Effector memory CD8-positive, alpha-beta T cell (primary cell): ENCODE data around the gene COL9A3.
A peak's percentile ranks its signal among the peaks of the same experiment; 100 is the strongest.

Experiments used
- ATAC-seq: fragments of 150-1000 bp; cut with Tn5 transposase; replicated peaks from 2 replicates; pipeline ENCODE4 v1.10.0; 2021; ENCODE audit warnings: mild to moderate bottlenecking, moderate library complexity
- DNase-seq, 3 experiments: peaks; one replicate each; pipeline ENCODE4 v3.0.0; 2021
- H3K27ac Mint-ChIP-seq, 2 donors: one replicate each; pipeline ENCODE4 v1.8.0; 2022; ENCODE audit warnings: mild to moderate bottlenecking in 2 of 2, mixed read lengths in 2 of 2, moderate library complexity in 2 of 2
- H3K27me3 Mint-ChIP-seq, 2 donors: one replicate each; pipeline ENCODE4 v1.8.0; 2022; ENCODE audit warnings: mixed read lengths in 2 of 2
- H3K36me3 Mint-ChIP-seq: one replicate; pipeline ENCODE4 v1.8.0; 2022; ENCODE audit warnings: mild to moderate bottlenecking, moderate library complexity, mixed read lengths; ENCODE audit not compliant: insufficient read depth
- H3K4me1 Mint-ChIP-seq, 2 donors: one replicate each; pipeline ENCODE4 v1.8.0; 2022; ENCODE audit warnings: low read depth in 2 of 2, mixed read lengths in 2 of 2
- H3K4me3 Mint-ChIP-seq, 2 donors: one replicate each; pipeline ENCODE4 v1.8.0; 2022; ENCODE audit warnings: mild to moderate bottlenecking in 2 of 2, mixed read lengths in 2 of 2, moderate library complexity in 2 of 2
- H3K9me3 Mint-ChIP-seq, 2 donors: one replicate each; pipeline ENCODE4 v1.8.0; 2022; ENCODE audit warnings: mixed read lengths in 2 of 2

The COL9A3 gene

DNA sequence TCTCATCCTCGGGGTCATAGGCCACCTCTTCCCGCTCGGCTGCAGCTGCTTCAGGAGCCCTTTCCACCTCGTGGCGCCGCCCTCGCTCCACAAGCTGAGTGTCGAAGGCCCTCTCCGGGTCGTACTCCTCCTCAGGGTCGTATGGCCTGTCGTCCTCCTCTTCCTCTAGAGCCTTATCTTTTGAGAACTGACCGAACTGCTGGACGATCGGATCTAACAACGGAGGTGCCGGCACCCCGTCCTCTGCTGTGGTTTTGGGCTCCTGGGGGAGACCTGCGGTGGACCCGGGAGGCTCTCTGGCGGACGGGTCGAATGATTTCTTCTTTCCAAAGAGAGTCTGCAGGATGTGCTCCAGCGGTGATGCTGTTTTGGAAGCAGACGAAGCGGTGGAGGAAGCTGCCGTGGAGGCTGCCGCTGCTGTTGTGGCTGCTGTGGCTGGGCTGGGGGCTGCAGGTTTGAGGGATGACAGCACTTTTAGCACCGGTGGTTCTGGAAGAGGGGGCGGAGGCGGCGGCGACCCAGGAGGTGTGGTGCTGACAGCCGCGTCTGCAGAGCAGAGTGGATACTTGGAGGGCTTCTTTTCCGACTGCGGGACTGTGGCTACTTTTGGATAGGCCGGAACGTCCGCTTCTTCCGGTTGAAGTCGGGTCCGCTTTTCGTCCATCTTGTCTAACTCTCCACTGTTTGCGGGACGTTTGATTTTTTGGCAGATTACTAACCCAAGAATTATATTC, 65.0 kb downstream of the COL9A3 start:
- H3K27ac Mint-ChIP-seq: no peak overlapping the region
- DNase-seq (no peak), ATAC-seq (no peak)
- no peaks in the 10 kb centered on the region for H3K9me3 Mint-ChIP-seq
- H3K4me3 Mint-ChIP-seq: no peak overlapping the region
- peaks cover 2 to 3% of the 10 kb centered on the region in 2 donors for H3K4me1 Mint-ChIP-seq
- no peaks in the 10 kb centered on the region for H3K27me3 Mint-ChIP-seq
- peaks cover 7% of the 10 kb centered on the region for H3K36me3 Mint-ChIP-seq

DNA sequence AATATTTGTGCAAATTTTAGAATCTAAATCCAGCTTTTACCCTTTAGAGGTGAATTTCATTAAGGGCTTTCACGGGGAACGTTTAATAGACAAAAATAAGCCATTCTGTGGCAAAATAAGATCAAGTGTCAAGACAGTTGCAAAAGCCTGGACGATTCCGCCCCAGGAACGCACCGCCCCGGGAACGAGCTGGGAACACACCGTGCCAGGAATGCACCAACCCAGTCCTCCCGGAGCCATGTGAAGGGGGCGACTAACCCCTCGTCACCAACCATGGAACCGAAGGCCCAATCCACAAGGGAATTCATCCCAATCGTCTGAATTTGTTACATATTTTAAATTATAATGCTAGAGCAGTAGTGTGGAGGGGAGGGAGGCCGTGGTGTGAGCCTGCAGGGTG, 65.6 kb downstream of the COL9A3 start:
- ATAC-seq (no peak), DNase-seq (no peak)
- Mint-ChIP-seq H3K9me3 (no peaks in the 10 kb centered on the region), H3K27ac (no peak overlapping the region), H3K4me3 (no peak overlapping the region), H3K27me3 (no peaks in the 10 kb centered on the region), H3K4me1 (peaks cover 4% of the 10 kb centered on the region in 2 donors), H3K36me3 (peaks cover 10% of the 10 kb centered on the region)

DNA sequence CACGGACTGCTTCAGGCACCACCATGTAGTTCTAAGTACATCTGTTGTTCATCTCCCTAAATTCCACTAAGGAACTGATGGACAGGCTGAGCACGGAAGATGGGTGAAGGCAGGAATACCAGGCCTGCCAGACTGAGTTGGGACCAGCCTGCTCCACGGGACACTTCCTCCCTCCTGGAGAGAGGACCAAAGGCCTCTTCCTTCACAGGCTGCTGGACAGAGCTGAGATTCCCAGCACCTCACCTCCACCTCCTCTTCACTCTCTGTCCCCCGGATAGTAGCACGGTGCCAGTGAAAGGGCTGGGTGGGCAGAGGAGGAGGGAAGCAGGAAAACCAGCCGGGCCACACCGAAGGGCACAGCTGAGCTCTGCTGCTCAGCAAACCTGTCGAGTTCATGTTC, 67.7 kb downstream of the COL9A3 start:
- DNase-seq (no peak), ATAC-seq (no peak)
- H3K36me3 Mint-ChIP-seq: peaks cover 24% of the 10 kb centered on the region
- no peaks in the 10 kb centered on the region for H3K27me3 Mint-ChIP-seq
- H3K4me1 Mint-ChIP-seq: peaks cover 4 to 6% of the 10 kb centered on the region in 2 donors
- H3K27ac Mint-ChIP-seq: no peak overlapping the region
- no peak overlapping the region for H3K4me3 Mint-ChIP-seq
- no peaks in the 10 kb centered on the region for H3K9me3 Mint-ChIP-seq

DNA sequence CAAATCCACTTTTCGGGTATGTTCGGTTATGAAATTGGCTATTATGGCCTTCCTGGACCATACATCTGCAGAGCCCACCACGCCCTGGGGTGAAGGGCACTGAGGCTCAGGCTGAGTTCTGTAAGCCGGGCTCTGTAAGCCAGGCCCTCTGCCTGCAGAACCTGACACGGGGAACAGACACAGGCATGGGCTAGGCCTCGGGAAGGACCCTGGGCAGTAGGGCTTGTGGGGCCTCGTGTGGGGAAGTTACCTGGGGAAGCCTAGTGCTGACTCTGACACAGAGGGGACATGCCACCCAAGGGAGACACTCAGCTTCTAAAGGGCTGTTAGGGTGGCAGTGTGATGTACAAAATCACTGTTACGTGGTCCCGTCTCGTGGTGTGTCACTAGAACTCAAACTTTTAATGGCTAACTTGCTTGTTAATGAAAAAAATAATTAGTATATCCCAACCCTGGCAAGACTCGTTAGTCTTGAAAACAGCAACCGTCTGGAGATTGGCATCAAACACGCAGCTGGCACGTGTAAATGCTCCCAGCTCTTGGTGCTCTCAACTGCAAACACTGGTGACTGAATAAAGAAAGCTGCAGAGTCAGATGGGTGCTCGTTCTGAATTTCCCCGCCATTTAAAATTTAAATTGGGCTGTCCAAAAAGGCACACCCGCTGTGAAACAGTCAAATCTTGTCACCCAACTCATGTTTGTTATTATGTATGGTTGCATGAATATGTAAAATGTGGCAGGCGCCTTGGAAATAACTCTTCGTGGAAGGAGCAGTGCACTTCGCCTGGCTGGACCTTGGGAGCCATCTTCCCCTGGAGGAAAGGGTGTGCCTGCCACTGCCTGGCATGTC, 68.4 kb downstream of the COL9A3 start:
- Mint-ChIP-seq H3K27ac (no peak overlapping the region), H3K9me3 (no peaks in the 10 kb centered on the region), H3K4me3 (no peak overlapping the region), H3K27me3 (no peaks in the 10 kb centered on the region), H3K4me1 (peaks cover 4 to 6% of the 10 kb centered on the region in 2 donors), H3K36me3 (peaks cover 31% of the 10 kb centered on the region)
- no peak for DNase-seq
- ATAC-seq: no peak

DNA sequence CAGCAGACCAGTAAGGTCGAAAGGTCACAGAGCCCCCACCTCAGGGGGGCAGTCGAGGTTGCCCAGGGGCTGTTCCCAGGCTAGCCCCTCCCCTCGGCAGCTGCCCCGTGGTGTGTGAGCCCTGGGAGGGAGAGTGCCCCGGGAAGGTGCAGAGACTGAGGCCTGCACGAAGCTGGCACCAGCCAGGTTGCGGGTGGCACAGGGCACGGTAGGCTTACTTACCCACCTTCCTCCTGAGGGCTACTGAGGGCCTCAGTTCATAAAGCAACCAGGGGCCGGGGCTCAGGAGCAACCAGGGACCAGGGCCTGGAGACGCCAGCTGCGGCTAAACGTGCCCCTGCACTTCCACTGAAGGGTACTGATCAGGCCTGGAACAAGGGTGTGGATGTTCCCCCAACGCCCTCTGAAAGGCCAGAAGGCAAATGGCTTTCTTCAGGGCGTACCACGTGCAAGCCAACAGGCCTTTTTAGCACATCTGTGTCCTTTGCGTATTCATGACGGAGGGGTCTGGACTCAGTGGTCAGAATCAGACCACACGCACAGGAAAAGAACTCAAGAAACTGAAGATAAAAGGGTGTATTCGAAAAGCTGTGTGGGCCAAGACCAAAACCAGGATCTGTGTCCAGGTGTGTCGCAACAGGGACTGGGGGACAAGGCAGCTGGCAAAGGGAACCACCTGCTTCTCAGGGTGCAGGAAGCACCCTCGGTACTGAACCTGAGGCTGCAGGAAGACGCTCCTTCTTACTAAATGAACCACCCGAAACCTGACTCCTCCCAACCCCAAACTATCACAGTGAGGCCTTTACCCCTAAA, 69.3 kb downstream of the COL9A3 start:
- DNase-seq: no peak
- peaks cover 40% of the 10 kb centered on the region for H3K36me3 Mint-ChIP-seq
- H3K9me3 Mint-ChIP-seq: no peaks in the 10 kb centered on the region
- H3K4me3 Mint-ChIP-seq: no peak overlapping the region
- no peak for ATAC-seq
- H3K4me1 Mint-ChIP-seq: peaks cover 4 to 6% of the 10 kb centered on the region in 2 donors
- H3K27me3 Mint-ChIP-seq: no peaks in the 10 kb centered on the region
- no peak overlapping the region for H3K27ac Mint-ChIP-seq

DNA sequence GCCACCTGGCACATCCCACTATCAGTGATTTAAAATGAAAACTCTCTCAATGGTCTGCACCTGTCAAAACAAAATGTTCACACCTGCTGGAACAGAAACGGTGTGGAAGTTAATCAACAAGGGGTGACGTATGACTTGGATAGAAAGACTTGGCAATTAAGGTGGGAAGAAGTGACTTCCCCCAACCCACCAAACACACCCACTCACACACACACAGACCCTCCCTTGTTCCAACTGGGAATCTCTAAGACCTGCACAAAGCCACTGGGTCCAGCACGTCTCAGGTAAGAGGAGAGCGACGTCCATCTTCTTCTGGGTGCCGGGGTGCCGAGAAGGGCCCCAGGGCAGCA, 69.8 kb downstream of the COL9A3 start:
- Mint-ChIP-seq H3K27me3 (no peaks in the 10 kb centered on the region), H3K4me3 (no peak overlapping the region), H3K36me3 (peaks cover 45% of the 10 kb centered on the region), H3K27ac (no peak overlapping the region), H3K4me1 (peaks cover 4 to 6% of the 10 kb centered on the region in 2 donors), H3K9me3 (no peaks in the 10 kb centered on the region)
- ATAC-seq: no peak
- DNase-seq: no peak

DNA sequence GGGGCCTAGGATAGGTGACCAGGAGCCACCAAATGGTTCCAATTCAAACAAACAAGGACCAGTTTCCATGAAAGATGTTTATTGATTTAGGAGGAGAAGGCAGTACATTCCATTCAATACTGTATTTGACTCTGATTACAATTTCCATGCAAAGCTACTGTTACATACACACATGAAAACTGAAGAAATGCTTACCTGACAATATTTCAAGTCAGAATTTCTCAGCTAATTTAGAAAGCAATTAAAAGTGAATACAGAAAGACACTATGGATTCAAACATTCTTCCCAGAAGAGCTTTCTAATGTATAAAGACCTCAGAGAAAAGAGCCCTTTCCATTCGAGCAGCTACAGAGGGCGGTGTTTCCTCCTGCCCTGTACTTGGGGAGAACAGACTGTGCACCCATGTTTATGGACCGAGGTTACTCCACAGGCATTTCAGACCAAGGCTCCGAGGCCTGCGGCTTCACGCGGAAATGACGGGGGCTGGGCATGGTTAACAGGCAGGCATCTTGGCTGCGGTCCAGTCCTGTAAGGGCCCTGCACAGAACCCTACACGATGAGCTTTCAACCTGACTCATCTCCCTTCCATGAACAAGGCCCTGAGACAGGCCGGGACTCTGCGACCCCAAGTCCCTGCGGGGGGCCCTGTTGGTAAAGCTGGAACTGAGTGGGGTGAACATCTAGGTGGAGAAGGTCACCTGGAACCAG, 70.5 kb downstream of the COL9A3 start:
- Mint-ChIP-seq H3K9me3 (no peaks in the 10 kb centered on the region), H3K4me1 (peaks cover 4 to 6% of the 10 kb centered on the region in 2 donors), H3K36me3 (peaks cover 52% of the 10 kb centered on the region), H3K4me3 (no peak overlapping the region), H3K27ac (no peak overlapping the region), H3K27me3 (no peaks in the 10 kb centered on the region)
- ATAC-seq: peak; percentile 79
- DNase-seq: peak; percentile 25 to 31 (median 27)

DNA sequence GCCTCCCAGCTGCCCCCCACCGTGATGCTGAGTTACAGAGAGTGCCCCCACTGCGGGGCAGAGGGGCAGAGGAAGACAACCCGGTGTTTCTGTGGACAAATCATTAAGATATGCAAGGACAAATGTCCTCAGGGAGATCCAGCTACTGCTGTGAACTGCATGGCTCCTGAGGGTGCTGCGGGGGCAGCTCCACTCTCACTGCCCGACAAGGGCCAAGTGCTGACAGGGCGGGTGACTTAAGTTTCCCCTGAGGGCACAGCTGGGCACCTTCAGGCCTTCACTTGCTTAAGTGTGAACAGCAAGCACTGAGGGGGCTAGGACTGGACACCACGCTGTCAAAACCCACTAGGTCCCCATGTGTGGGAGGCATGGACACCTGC, 71.0 kb downstream of the COL9A3 start:
- Mint-ChIP-seq H3K27me3 (no peaks in the 10 kb centered on the region), H3K36me3 (peaks cover 57% of the 10 kb centered on the region), H3K4me3 (no peak overlapping the region), H3K9me3 (no peaks in the 10 kb centered on the region), H3K4me1 (peaks cover 4 to 6% of the 10 kb centered on the region in 2 donors), H3K27ac (no peak overlapping the region)
- DNase-seq: no peak
- no peak for ATAC-seq

DNA sequence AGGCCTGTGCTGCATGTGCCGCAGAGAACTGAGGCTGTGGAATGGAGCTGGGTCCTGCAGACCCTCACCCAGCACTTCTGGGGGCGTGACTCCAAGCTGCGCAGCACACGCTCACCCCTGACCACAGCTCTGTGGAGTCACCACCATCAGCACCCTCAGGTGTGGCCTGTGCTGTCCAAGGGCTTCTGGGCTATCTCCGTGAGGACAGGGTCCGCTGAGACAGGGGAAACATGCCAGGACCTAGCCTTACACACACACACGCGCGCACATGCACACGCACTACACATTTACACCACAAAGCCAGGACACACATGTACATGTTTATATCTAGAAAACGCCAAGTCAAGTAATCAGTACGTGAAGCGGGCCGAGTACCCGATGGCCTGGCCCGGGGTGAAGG, 71.6 kb downstream of the COL9A3 start:
- Mint-ChIP-seq H3K4me1 (peaks cover 4 to 6% of the 10 kb centered on the region in 2 donors), H3K27me3 (no peaks in the 10 kb centered on the region), H3K9me3 (no peaks in the 10 kb centered on the region), H3K27ac (no peak overlapping the region), H3K4me3 (no peak overlapping the region), H3K36me3 (peaks cover 63% of the 10 kb centered on the region)
- no peak for DNase-seq
- no peak for ATAC-seq

DNA sequence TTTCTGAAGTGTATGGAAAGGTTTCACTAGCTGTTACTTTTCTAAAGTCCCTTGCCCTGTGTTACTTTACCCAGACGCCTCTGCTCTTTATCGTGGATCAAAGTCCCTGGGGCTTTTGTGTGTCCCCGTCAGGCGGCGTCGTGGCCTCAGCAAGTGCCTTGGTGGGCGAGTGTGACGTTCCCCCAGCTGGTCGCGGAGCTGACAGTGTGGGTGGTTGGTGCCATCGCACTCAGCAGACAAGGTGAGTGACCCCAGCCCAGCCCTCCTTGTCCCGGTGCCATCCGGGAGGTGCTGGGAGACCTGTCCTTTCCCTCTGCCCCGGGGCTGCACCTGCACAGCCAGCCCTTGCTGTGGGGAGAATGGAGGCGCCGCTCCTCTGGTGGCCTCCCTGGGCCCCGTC, 72.1 kb downstream of the COL9A3 start:
- peaks cover 4 to 6% of the 10 kb centered on the region in 2 donors for H3K4me1 Mint-ChIP-seq
- no peaks in the 10 kb centered on the region for H3K27me3 Mint-ChIP-seq
- peaks cover 64% of the 10 kb centered on the region for H3K36me3 Mint-ChIP-seq

DNA sequence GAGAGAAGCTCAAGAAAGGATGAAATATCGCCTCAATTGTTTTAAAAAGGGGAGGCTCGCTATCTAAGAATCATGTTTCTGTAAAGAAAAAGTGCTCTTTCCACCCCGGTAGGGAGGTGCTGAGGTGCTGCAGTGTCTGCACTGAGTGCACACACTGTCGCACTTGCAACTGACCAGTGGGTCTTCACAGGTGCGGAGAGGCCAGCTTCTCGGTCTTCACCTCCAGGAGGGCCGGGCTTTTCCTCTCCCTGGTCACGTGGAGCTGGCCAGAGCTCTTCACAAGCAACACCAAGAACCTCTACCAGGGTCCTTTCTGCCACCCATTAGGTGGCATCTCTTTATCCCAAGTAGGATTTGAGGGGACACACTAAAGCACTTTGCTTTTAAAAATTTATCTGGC, 72.6 kb downstream of the COL9A3 start:
- DNase-seq (no peak), ATAC-seq (no peak)
- peaks cover 4 to 6% of the 10 kb centered on the region in 2 donors for H3K4me1 Mint-ChIP-seq
- H3K9me3 Mint-ChIP-seq: no peaks in the 10 kb centered on the region
- no peaks in the 10 kb centered on the region for H3K27me3 Mint-ChIP-seq
- H3K36me3 Mint-ChIP-seq: peaks cover 69% of the 10 kb centered on the region
- H3K27ac Mint-ChIP-seq: no peak overlapping the region
- no peak overlapping the region for H3K4me3 Mint-ChIP-seq

More for the DNA sequence above, 72.1 kb downstream of the COL9A3 start:
- Mint-ChIP-seq H3K9me3 (no peaks in the 10 kb centered on the region), H3K4me3 (no peak overlapping the region), H3K27ac (no peak overlapping the region)
- ATAC-seq (no peak), DNase-seq (no peak)

DNA sequence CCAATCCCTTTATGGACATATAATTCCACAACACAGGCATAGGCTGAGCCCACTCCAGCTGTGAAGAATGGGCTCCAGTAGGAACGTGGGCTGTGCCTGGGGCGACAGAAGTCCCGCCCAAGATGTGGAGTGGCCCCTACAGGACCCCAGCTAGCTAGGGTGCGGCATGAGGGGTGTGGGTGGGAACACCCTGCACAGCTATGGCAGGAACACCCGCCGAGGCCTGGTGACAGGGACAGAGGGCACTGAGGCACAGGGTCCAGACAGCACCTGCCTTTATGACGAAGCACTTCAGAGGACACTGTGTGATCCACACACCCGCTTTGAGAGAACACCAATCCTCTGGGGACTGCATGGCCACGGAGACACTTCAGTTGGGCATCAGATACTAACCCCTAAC, 73.0 kb downstream of the COL9A3 start:
- Mint-ChIP-seq H3K4me3 (no peak overlapping the region), H3K9me3 (no peaks in the 10 kb centered on the region), H3K27me3 (no peaks in the 10 kb centered on the region), H3K27ac (no peak overlapping the region), H3K36me3 (peaks cover 73% of the 10 kb centered on the region), H3K4me1 (peaks cover 4 to 6% of the 10 kb centered on the region in 2 donors)
- DNase-seq (no peak), ATAC-seq (no peak)

DNA sequence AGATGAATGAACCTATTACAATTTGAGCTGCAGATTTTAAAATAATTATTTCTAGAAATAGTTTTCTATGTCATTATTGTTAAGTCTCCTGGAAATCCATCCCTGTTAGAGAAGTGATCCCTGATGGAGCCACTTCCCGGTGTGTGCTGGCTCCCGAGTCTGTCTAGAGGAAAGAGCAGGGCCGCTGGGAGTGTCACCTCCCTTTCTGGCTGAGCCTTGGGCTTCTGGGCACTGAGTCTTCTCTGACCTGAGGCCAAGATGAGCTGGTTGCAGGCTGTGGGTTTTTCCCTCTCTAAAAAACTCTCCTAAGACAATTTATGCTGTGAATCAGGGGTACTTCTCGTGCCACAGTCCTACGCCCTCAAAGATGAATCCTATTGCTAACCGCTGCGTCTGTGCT, 73.6 kb downstream of the COL9A3 start:
- H3K27me3 Mint-ChIP-seq: no peaks in the 10 kb centered on the region
- no peak overlapping the region for H3K4me3 Mint-ChIP-seq
- ATAC-seq (no peak), DNase-seq (no peak)
- H3K4me1 Mint-ChIP-seq: peaks cover 4 to 6% of the 10 kb centered on the region in 2 donors
- peaks cover 79% of the 10 kb centered on the region for H3K36me3 Mint-ChIP-seq
- H3K9me3 Mint-ChIP-seq: no peaks in the 10 kb centered on the region
- peak overlapping the region in 1 of 2 donors; percentile 76 for H3K27ac Mint-ChIP-seq
